Dendritic cell treated with granulocyte-macrophage colony-stimulating factor and Interleukin-4, amounts not matched to agents 40 ng/mL and 50 ng/mL, for 4 days (primary cell): ENCODE results near the gene OR8B2.
"Not testable (repeated sequence)": the region's sequence is repeated elsewhere in the genome, so short reads cannot be mapped to it uniquely, and the experiment has no call there.

Experiments used
- H3K27ac Mint-ChIP-seq: one replicate; pipeline ENCODE4 v1.8.0; 2022; ENCODE audit warnings: mild to moderate bottlenecking, mixed read lengths
- H3K27me3 Mint-ChIP-seq: one replicate; pipeline ENCODE4 v1.8.0; 2022; ENCODE audit warnings: mild to moderate bottlenecking, mixed read lengths
- H3K36me3 Mint-ChIP-seq: one replicate; pipeline ENCODE4 v1.8.0; 2022; ENCODE audit warnings: low read depth, mixed read lengths
- H3K4me1 Mint-ChIP-seq: one replicate; pipeline ENCODE4 v1.8.0; 2022; ENCODE audit warnings: low read depth, mixed read lengths
- H3K4me3 Mint-ChIP-seq: one replicate; pipeline ENCODE4 v1.8.0; 2022; ENCODE audit warnings: mild to moderate bottlenecking, moderate library complexity, mixed read lengths
- H3K9me3 Mint-ChIP-seq: one replicate; pipeline ENCODE4 v1.8.0; 2022; ENCODE audit warnings: mixed read lengths
- intact Hi-C: fragments of 100-400 bp; cut with micrococcal nuclease; formaldehyde crosslinking; loops from one replicate; pipeline ENCODE4 v1.15.0; 2022

The OR8B2 gene

GRCh38 chr11:124384399-124384798 is at the start of gene OR8B2:
Gene OR8B2 (minus strand): TSS chr11:124384499. CDS start chr11:124383343, 1,156 bp downstream.
- Mint-ChIP-seq H3K27me3 (no peaks in the 10 kb centered on the region), H3K27ac (no peak within 1 kb of the TSS), H3K36me3 (no peaks in the 10 kb centered on the region), H3K4me3 (no peak within 1 kb of the TSS), H3K9me3 (no peaks in the 10 kb centered on the region), H3K4me1 (no peaks in the 10 kb centered on the region)
- intact Hi-C loops, result no loop called here

- H3K27me3 Mint-ChIP-seq, result no peaks in the 10 kb centered on the region
- H3K36me3 Mint-ChIP-seq, result no peaks in the 10 kb centered on the region
- H3K9me3 Mint-ChIP-seq, result no peaks in the 10 kb centered on the region
- no peak overlapping the region for H3K27ac Mint-ChIP-seq
- intact Hi-C loops, result no loop called here
- no peaks in the 10 kb centered on the region for H3K4me1 Mint-ChIP-seq
- no peak overlapping the region for H3K4me3 Mint-ChIP-seq
Observed at GRCh38 chr11:124429599-124429998, 45.3 kb upstream of the OR8B2 start.

GRCh38 chr11:124424384-124424921 is 40.2 kb upstream of the OR8B2 start, which contains the start of gene OR8B4:
Gene OR8B4 (minus strand): TSS chr11:124424871. CDS start chr11:124424871, 0 bp downstream.
- Mint-ChIP-seq H3K4me1 (no peaks in the 10 kb centered on the region), H3K36me3 (no peaks in the 10 kb centered on the region), H3K27ac (no peak within 1 kb of the TSS), H3K4me3 (no peak within 1 kb of the TSS), H3K9me3 (no peaks in the 10 kb centered on the region), H3K27me3 (peaks cover 5% of the 10 kb centered on the region)
- intact Hi-C loops, result no loop called here

GRCh38 chr11:124421043-124421442 is 36.7 kb upstream of the OR8B2 start:
- Mint-ChIP-seq H3K4me3 (no peak overlapping the region), H3K4me1 (no peaks in the 10 kb centered on the region), H3K27ac (no peak overlapping the region), H3K9me3 (no peaks in the 10 kb centered on the region), H3K36me3 (no peaks in the 10 kb centered on the region), H3K27me3 (peaks cover 8% of the 10 kb centered on the region)
- intact Hi-C loops, result no loop called here

- Mint-ChIP-seq H3K36me3 (no peaks in the 10 kb centered on the region), H3K4me3 (no peak overlapping the region), H3K27ac (no peak overlapping the region), H3K9me3 (no peaks in the 10 kb centered on the region), H3K27me3 (peaks cover 15% of the 10 kb centered on the region), H3K4me1 (no peaks in the 10 kb centered on the region)
- intact Hi-C loops, result loop anchor here (1.0 to 5.0 kb wide), 2 partner anchors 171 to 422 kb away; no protein-coding TSS in a partner anchor
Observed at GRCh38 chr11:124415356-124415923, 31.1 kb upstream of the OR8B2 start.

- intact Hi-C loops, result loop anchor here (5.0 kb wide), 1 partner anchor 343 kb away; no protein-coding TSS in a partner anchor
- Mint-ChIP-seq H3K27ac (no peak overlapping the region), H3K4me3 (no peak overlapping the region), H3K36me3 (no peaks in the 10 kb centered on the region), H3K9me3 (no peaks in the 10 kb centered on the region), H3K4me1 (no peaks in the 10 kb centered on the region), H3K27me3 (peaks cover 18% of the 10 kb centered on the region)
Observed at GRCh38 chr11:124409906-124410305, 25.6 kb upstream of the OR8B2 start.

- intact Hi-C loops, result loop anchor here (5.0 kb wide), 1 partner anchor 338 kb away; no protein-coding TSS in a partner anchor
- Mint-ChIP-seq H3K27ac (no peak overlapping the region), H3K9me3 (no peaks in the 10 kb centered on the region), H3K27me3 (peaks cover 15% of the 10 kb centered on the region), H3K4me3 (no peak overlapping the region), H3K36me3 (no peaks in the 10 kb centered on the region), H3K4me1 (no peaks in the 10 kb centered on the region)
Observed at GRCh38 chr11:124405581-124405980, 21.3 kb upstream of the OR8B2 start.

GRCh38 chr11:124403186-124403585 is 18.9 kb upstream of the OR8B2 start:
- H3K4me3 Mint-ChIP-seq, H3K4me1 Mint-ChIP-seq, H3K36me3 Mint-ChIP-seq, H3K27ac Mint-ChIP-seq, H3K27me3 Mint-ChIP-seq, H3K9me3 Mint-ChIP-seq: not testable (repeated sequence)
- intact Hi-C loops, result loop anchor here (5.0 kb wide), 1 partner anchor 434 kb away; no protein-coding TSS in a partner anchor

- Mint-ChIP-seq H3K4me1 (no peaks in the 10 kb centered on the region), H3K4me3 (no peak overlapping the region), H3K27ac (no peak overlapping the region), H3K27me3 (peaks cover 7% of the 10 kb centered on the region), H3K36me3 (no peaks in the 10 kb centered on the region), H3K9me3 (no peaks in the 10 kb centered on the region)
- intact Hi-C loops, result loop anchor here (1.0 to 5.0 kb wide), 2 partner anchors 184 to 435 kb away; no protein-coding TSS in a partner anchor
Observed at GRCh38 chr11:124402326-124402922, 18.1 kb upstream of the OR8B2 start.

- intact Hi-C loops, result no loop called here
Observed at GRCh38 chr11:124398924-124399323, 14.6 kb upstream of the OR8B2 start, which contains the start of gene OR8B3. Gene OR8B3 (minus strand): TSS chr11:124399024. CDS start chr11:124397351, 1,673 bp downstream.

GRCh38 chr11:124396847-124397246 is 12.5 kb upstream of the OR8B2 start:
- H3K4me1 Mint-ChIP-seq, intact Hi-C loops, H3K36me3 Mint-ChIP-seq, H3K4me3 Mint-ChIP-seq, H3K27ac Mint-ChIP-seq, H3K27me3 Mint-ChIP-seq, H3K9me3 Mint-ChIP-seq: not testable (repeated sequence)

More at GRCh38 chr11:124398924-124399323, 14.6 kb upstream of the OR8B2 start, which contains the start of gene OR8B3:
- Mint-ChIP-seq H3K4me3 (no peak within 1 kb of the TSS), H3K9me3 (no peaks in the 10 kb centered on the region), H3K36me3 (no peaks in the 10 kb centered on the region), H3K27ac (no peak within 1 kb of the TSS), H3K4me1 (peaks cover 4% of the 10 kb centered on the region), H3K27me3 (no peaks in the 10 kb centered on the region)

- no peaks in the 10 kb centered on the region for H3K36me3 Mint-ChIP-seq
- peaks cover 4% of the 10 kb centered on the region for H3K4me1 Mint-ChIP-seq
- no peaks in the 10 kb centered on the region for H3K27me3 Mint-ChIP-seq
- no peaks in the 10 kb centered on the region for H3K9me3 Mint-ChIP-seq
- no peak overlapping the region for H3K27ac Mint-ChIP-seq
- H3K4me3 Mint-ChIP-seq, result no peak overlapping the region
- intact Hi-C loops, result no loop called here
Observed at GRCh38 chr11:124394408-124394807, 10.1 kb upstream of the OR8B2 start.

- H3K27me3 Mint-ChIP-seq, H3K4me3 Mint-ChIP-seq, H3K27ac Mint-ChIP-seq, H3K4me1 Mint-ChIP-seq, intact Hi-C loops, H3K9me3 Mint-ChIP-seq, H3K36me3 Mint-ChIP-seq: not testable (repeated sequence)
Observed at GRCh38 chr11:124382857-124383256, 1.4 kb downstream of the OR8B2 start.

- intact Hi-C loops, result no loop called here
- H3K4me3 Mint-ChIP-seq, result no peak overlapping the region
- no peaks in the 10 kb centered on the region for H3K9me3 Mint-ChIP-seq
- no peak overlapping the region for H3K27ac Mint-ChIP-seq
- no peaks in the 10 kb centered on the region for H3K27me3 Mint-ChIP-seq
- H3K36me3 Mint-ChIP-seq, result no peaks in the 10 kb centered on the region
- no peaks in the 10 kb centered on the region for H3K4me1 Mint-ChIP-seq
Observed at GRCh38 chr11:124380585-124380984, 3.7 kb downstream of the OR8B2 start.
